Anterior cingulate cortex (tissue), 58 donors: ENCODE data around the gene IL17RD.
"Not testable (repeated sequence)": the region's sequence is repeated elsewhere in the genome, so short reads cannot be mapped to it uniquely, and the experiment has no call there.

Source experiments
- DNase-seq, 58 donors: peaks; one replicate each; lab custom pipeline; 2025; lab: John Stamatoyannopoulos, UW

Gene IL17RD

DNA sequence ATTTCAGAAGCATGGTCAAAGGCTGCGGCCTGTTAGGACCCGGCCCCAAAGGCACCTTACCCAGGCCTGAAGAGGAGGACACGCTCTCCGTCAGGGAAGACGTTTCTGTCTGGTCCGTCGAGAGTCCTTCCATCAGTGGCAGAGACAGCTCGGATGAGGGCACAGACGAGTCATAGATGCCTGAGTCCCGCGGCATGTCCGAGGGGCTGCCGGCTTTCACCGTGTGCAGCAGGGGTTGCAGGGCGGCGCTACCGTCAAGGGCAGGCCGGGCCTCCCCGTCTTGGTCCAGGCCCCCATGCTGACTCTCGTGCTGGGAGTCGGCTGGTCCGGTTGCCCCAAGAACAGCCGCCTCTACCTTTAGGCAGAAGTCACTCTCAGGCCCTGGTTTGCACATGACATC, 67.6 kb downstream of the IL17RD start:
- no peak for DNase-seq

DNA sequence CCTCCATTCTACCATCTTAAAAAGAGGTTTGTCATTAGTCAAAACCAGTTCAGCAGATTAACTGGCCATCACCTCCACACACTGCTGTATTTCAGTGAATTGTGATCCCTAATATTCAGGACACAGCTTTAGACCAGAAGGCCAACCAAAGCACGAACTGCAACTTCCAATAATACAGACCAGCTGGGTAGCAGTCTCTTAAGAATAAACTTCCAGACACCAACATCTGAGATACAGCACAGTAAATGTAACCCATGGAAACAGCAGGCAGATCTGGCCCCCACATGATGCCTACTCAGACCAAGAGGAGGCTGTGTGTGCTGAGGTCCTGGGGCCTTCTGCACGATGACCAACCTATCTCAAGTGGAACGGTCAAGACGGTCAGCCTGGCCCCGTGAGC, 69.8 kb downstream of the IL17RD start:
- DNase-seq, result no peak

DNA sequence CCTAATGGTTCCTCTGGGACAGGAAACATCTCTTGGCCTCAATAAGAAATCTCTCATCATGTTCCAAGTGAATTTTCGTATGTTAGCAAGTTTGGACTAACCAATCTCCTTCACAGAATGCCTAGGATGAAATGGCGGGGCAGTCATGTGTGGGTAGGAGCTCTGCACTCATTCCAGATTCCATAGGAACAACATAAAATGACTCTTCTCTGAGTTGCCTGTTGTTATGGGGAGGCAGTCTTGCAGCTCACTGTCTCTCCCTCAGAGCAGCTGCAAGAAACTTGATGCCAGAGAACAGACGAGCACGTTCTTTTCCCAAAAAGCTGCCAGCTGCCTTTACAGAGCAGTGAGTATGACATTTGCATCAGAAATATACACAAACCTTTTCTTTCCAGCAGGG, 70.6 kb downstream of the IL17RD start:
- DNase-seq, result no peak

DNA sequence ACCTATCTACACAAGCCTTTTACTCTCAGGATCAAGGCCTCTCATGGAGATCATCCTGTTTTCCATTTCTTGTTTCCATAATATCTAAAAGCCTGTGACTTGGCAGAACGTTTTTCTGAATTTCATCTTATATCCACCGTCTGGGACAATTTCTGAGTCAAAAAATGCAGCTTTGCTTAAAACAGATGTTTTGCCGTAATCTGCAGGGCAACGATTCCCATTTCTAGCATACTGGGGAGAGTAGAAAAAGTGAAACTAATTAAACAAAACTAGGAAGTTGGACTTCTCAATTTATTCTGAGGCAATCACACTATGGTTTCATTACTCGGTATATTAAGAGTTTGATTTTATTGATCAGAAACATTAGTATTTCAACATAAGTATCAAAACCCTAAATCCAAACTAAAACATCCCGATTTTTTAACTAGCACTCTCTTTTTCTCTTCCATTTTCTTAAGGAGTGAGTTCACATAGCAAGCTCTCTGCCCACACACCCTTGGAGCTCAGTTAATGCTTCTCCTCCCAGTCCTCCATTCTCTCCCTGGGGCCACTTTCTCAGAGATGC, 71.1 kb downstream of the IL17RD start:
- no peak for DNase-seq

DNA sequence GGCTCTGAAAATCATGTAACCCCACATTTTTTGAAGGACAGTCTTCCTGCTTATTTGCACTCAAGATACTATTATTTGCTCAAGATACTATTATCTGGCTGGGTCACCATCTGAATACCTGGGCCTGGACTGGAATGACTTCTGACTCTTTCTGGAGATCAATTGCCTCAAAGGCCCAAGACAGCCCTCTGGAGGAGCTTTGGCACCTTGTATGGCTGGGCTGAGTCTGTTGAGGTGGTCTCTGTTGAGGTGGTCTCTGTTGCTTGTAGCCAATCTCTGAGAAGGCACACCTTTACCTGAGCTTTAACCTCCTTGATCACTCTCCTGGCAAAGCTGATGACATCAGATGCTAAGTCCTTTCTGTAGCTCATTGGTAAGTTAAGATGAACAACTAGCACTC, 71.7 kb downstream of the IL17RD start:
- DNase-seq, result no peak

DNA sequence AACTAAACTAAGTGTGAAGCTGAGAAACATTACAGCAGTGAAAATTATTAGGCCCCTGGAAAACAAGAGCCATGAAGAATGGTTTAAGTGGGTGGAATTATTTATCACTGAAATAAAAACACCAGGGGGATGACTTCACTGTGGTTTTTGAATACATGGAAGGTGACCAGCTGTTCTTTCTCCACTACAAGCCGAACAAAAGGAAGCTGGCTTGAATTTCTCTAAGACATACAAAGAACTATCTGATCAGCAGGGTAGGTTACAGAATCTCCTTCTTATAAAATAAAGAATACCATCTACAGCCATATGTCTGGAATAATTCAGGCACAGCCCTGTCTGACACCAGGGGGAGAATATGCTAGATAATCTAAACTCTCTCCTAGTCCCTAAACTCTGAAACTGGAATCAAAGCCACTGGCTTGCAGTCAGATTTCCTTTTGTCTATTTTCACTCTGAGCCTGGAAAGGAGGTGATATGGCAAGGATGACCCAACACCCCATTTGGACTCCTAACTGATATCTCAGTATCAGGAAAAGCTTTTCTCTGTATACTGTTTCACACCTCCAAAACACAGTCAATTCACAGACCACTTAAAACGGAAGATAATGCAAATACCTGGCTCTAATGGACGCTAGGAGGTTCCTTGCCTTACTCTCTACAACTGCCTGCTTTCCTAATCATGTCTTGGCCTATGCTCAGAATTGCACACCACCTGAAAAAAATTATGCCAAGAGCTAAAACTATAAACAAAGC, 73.5 kb downstream of the IL17RD start:
- no peak for DNase-seq

DNA sequence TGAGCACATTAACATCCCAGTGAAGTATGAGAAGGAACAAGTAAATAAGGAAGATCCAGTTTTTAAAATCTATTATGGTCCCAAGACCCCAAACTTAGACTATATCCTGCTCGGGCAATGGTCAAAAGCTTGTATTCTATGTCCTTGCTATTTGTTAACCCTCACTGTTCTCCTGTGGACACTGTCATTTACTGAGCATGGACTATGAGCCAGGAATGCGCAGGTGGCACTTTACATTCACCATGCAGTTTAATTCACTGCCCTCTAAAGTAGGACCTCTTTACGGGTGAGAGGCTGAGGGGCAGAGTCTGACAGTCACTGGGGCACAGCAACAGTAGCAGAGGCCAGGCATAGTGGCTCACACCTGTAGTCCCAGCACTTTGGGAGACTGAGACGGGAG, 76.1 kb downstream of the IL17RD start:
- no peak for DNase-seq

DNA sequence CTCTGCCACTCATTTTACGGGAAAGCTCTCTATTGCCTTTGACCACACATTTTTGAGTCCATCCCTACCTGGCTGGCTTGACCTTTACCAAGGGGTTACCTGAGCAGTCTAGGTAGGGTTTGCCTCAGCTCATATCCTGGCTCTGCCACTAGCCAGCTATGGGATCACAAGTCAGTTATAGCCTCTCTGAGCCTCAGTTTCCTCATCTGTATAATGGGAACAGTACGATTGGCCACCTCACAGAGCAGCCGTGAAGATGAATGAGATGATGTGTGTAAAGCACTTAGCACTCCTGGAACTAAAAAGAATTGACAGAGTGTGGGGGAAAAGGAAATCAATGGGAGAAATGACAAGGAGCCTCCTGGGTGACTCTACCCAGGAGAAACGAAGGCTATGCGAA, 76.7 kb downstream of the IL17RD start:
- no peak for DNase-seq

DNA sequence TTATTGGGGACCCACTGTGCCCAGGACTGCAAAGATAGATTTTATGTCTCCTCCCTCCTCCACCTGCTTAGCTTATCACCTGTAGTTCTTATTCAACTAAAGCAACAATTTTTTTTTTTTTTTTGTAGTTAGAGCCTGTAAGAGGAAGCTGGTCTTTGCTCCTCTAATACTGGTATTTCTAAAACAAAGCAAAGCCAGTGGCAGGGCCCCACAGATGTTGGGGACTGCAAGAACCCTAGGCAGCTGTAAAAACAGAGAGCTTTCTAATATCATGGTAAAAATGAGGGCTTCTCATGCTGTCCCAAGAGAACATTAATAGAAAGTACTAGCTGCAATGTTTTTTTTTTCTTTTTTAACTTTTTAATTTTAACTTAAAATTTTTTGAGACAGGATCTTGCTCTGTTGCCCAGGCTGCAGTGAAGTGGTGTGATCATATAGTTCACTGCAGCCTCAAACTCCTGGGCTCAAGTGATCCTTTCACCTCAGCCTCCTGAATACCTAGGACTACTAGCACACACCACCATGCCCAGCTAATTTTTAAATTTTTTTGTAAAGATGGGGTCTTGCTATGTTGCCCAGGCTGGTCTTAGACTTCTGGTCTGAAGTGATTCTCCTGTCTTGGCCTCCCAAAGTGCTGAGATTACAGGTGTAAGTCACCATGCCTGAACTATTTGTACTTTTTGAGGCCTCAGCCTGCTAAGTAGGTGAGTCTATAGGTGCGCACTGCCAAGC, 77.6 kb downstream of the IL17RD start:
- no peak for DNase-seq

DNA sequence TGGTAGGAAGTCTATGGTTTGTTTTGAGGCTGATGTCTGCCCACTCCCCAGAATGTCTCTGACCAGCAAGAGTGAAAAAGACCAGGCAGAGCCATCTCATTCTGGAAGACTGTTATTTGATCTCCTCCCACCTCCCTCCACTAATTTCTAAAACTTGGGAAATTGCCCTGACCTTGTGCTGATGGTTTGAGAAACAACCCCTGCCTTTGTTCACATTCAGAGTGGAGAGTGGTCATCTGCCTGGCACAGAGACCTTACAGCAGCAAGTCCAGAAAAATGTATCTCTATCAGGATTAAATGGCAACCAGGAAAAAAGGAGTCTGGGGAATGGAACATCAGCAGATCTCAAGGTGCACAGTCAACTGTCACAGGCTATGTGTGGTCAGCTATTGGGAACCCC, 79.0 kb downstream of the IL17RD start:
- DNase-seq, result peak in 15 of 58 donors; percentile 1 to 52 (median 17)

DNA sequence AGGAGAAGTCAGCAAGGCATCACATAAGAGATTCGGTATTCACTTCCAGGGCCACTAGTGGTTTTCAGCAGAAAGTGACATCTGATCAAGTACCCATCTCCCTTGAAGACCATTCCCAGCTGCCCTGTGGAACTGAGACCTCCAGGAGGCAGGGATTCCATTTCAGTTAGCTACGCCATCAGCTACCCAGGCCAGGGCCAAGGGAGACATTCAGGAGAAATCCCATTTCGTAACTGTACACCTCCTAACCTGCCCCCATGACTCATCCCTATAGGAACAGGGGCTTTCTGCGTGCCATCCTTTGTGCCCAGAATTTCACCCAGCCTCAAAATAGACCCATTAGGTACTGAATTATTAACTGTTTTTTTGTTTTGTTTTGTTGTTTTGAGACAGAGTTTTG, 79.9 kb downstream of the IL17RD start:
- DNase-seq, result no peak

DNA sequence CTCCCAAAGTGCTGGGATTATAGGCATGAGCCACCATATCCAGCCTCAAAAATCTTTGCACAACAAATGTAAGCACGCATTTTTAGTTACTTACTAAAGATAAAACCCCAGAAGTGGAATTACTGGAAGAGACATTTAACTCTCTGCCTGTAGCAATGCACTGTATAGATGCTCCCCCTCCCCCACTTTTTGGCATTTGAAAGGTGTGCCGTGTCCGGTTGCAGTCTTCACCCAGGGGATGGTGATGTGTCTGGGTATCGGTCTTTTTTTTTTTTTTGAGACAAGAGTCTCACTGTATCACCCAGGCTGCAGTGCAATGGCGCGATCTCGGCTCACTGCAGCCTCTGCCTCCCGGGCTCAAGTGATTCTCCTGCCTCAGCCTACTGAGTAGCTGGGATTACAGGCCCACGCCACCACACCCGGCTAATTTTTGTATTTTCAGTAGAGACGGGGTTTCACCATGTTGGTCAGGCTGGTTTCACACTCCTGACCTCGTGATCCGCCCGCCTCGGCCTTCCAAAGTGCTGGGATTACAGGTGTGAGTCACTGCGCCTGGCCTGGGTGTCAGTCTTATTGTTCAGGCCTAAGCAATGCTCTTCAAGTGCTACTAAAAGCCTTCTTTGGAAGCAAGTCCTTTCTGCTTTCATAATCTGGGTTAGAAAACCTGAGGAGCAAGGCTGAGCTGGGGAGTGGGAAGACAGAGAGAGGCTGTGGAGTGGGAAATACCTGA, 81.7 kb downstream of the IL17RD start:
- DNase-seq, result not testable (repeated sequence)

DNA sequence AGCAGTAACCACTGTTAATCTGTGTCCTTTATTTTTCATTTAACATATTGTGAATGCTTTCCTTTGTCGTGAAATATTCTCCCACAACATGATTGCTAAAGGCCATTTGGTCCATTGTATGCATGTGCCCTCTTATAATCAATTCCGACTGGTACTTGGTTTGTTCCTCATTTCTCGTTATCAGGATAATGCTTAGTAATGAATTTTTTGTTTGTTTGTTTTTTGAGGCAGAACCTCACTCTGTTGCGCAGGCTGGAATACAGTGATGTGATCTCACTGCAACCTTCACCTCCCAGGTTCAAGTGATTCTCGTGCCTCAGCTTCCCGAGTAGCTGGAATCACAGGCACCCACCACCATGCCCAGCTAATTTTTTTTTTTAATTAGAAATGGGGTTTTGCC, 82.7 kb downstream of the IL17RD start:
- DNase-seq, result no peak

DNA sequence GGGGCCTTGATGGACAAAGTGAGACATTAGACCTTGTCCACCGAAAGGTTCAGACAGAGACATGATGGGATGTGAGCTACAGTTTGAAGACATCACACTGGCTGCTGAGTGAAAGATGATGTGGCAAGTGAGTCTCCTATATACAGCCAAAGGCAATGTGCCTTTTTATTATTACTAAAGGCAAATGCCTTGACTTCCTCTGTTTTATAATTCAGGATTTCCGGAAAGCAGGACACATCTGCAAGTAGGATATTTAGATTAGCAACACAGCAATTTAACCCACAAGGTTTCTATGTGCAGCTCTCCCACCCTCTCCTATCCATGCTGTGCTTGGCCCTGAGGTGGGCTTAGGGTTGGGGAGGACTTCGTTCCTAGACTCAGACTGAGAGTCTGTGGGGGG, 84.0 kb downstream of the IL17RD start:
- DNase-seq, result no peak

DNA sequence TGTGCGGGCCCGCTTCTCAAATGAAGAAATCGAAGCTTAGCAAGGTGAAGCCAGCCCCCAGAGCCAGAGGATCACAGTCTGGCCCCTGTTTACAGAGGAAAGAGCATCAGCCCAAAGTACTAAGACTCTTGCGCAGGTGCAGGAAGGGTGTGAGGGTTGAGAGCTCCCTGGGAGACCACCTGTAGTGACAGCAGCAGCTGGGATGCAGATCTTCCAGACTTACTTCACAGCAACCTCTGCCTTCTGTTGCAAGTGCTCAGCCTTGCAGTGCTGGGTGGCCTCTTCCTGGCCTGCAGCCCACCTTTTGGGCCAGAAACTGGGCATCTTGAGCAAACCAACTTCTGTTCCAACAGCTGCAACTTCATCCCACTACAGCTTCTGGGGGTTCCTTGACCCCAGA, 85.0 kb downstream of the IL17RD start:
- DNase-seq, result no peak

DNA sequence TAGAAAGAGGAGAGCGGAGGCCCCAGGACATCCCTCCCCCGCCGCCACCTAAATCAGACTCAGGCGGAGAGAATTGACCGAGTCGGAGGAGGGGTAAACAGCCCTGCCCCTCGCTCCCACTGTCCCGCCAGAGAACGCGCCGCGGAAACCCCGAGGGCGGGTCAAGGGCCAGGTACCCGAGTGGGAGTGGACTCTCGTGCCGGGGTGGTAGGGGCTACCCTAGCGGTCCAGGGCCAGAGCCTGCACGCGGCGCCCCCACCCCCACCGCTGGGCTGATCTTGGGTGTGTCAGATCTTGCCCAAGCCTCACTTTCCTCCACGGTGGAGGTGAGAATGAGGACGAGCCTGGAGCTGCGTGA, 85.7 kb downstream of the IL17RD start:
- peak in 1 of 58 donors; percentile 29 for DNase-seq

DNA sequence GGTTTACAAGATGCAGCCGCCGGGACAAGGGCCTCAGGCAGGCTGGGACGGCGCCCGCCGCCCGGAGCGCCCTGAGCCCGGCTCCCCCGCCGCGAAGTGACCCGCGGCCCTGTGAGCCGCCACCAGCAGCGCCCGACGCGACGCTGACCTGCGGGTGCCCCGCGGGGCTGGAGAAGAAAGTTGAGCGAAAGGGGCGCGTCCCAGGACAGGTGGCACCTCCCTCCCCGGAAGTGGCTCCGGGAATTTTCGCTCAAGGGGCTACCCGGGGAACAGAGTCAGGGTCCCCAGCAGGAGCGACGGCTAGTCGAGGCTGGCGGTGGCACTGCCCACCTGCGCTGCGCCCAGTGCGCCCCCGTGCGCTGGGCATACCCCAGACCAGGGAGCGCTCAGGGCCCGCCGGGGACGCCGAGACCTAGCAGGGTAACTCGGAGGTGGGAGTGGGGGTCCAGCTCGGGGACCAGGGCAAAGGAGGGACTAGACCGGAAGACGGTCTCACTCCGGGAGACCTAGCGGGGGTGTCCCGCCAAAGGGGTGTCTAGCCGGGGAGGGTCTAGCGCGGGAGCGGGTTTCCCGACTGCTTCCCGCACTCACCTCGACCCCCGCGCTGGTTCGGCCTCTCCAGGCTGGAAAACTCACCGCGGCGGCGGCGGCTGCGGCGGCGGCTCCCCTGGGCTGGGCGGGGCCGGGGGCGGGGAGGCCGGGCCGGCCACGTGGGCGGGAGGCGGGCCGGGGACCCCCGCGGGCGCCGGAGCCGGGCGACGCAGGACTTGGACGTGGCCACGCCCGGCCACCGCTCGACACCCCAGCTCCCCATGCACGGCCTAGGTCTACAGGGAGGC, 86.3 kb downstream of the IL17RD start:
- peak in 15 of 58 donors; percentile 5 to 60 (median 26) for DNase-seq

DNA sequence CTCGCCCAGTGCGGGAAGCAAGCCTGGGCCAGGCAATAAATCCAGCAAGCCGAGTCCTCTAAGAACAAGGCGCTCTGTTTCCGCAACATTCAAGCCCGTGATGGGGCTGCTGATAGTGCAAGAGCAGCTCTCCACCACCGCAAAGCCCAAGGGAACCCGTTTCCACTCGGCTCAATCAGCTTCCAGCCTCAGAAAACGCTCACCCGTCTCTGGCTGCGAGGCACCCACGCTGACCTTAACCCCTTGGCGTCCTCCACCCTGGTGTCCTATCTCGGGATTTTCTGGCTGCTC, 86.9 kb downstream of the IL17RD start:
- peak in 21 of 58 donors; percentile 5 to 41 (median 20) for DNase-seq

DNA sequence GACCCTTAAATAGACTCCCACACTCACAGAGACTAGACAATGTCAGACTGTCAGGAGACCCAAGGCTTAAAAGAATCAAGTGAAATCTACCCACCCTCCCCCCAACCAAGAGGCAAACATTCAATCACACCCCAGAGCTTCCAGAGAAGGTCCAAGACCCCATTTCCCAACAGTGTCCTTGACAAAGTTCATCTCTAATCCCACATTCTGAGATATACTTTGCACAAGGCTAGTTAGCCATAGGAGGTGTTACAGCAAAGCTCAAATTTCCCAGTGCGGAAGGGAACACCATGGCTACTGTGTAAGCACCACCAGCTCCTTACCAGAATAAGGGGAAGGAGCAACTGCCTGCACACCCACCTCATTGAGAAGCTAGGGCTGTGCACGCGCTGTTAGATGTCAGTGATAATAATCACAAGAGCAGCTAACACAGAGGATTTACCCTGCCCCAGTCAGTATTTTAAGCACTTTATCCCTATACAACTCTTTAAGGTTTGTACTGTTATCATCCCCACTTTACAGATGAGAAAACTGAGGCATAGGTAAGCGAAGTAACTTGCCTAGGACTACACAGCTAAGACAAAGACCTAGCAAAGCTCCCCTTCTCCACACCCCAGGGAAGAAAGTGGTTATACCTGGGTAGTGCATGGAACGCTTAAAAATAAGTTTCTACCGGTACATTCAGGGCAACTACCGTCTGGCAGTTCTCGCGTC, 87.4 kb downstream of the IL17RD start:
- no peak for DNase-seq

DNA sequence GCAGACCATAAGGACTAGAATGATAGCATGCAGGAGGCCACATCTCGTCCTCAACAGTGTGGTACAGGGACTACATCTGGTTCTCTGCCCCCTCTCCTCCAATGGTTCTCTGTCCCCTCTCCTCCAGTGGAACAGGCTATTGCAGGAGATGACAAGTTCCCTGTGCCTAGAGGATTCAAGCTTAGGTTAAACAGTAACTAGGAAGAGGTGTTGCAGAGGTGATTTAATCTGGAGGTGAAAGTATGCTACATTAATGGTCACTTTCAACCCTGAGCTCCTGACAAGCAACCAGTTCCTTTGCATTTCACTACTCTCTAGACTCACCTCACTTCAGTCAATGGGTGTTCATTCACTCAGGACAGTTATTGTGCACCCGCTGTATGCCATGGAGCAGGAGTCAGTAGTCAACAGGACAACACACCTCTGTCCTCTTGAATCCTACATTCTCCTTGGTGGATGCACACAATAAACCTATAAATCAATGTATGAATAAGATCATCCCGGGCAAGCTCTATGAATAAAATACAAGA, 88.7 kb downstream of the IL17RD start:
- no peak for DNase-seq
